Measurements from ENCODE around the gene RNPS1. TPM values are rescaled to one million over a fixed set of nuclear protein-coding genes. Genes with fewer than 3 reads are reported as not detected.
A peak's percentile ranks its signal among the peaks of the same experiment; 100 is the strongest.

Gene RNPS1
- total RNA-seq, 1 experiment from 2014 or later = 250 TPM

GRCh38 chr16:2206420-2206779 is 61.5 kb downstream of the RNPS1 start:
- Histone ChIP-seq H2AFZ (no peak overlapping the region), H3K9me2 (ENCODE audit: insufficient read depth) (no peaks in the 10 kb centered on the region), H3K36me3 (ENCODE audit: low read depth) (0 out of 2 replicates have a peak, but pooled peaks cover 6% of the 10 kb centered on the region), H3K4me2 (peak overlapping the region; percentile 88), H3K9me3 (ENCODE audit: insufficient read depth, low read depth) (no peaks in the 10 kb centered on the region), H4K20me1 (ENCODE audit: insufficient read depth) (no peaks in the 10 kb centered on the region), H3K27ac (no peak overlapping the region), H3K27me3 (ENCODE audit: insufficient read depth, low read depth) (no peaks in the 10 kb centered on the region), H3K4me3 (peak overlapping the region; percentile 91), H3K4me1 (replicated peaks; ENCODE audit: insufficient read depth) (peaks cover 15% of the 10 kb centered on the region), H3K79me2 (ENCODE audit: low read depth) (peaks cover 22% of the 10 kb centered on the region), H3F3A (ENCODE audit: insufficient read depth, low read depth) (peaks cover 15% of the 10 kb centered on the region; the same call in 1 of the 2 replicates)
- CTCF ChIA-PET = interaction anchor here (0.6 kb wide), 3 partner anchors 29 to 232 kb away, joined by 4 to 7 read pairs (median 4); no protein-coding TSS in a partner anchor
- POLR2A ChIA-PET (ENCODE audit: unreplicated experiment) = no interaction called here
- TF ChIP-seq, protein P1, sequence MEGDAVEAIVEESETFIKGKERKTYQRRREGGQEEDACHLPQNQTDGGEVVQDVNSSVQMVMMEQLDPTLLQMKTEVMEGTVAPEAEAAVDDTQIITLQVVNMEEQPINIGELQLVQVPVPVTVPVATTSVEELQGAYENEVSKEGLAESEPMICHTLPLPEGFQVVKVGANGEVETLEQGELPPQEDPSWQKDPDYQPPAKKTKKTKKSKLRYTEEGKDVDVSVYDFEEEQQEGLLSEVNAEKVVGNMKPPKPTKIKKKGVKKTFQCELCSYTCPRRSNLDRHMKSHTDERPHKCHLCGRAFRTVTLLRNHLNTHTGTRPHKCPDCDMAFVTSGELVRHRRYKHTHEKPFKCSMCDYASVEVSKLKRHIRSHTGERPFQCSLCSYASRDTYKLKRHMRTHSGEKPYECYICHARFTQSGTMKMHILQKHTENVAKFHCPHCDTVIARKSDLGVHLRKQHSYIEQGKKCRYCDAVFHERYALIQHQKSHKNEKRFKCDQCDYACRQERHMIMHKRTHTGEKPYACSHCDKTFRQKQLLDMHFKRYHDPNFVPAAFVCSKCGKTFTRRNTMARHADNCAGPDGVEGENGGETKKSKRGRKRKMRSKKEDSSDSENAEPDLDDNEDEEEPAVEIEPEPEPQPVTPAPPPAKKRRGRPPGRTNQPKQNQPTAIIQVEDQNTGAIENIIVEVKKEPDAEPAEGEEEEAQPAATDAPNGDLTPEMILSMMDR (conservative IDR thresholded peaks at IDR 0.05) = no peak
- TF ChIP-seq EZH2 (IDR thresholded peaks at IDR 0.05; ENCODE audit: low read depth) = no peak
- intact Hi-C loops (cut with micrococcal nuclease; ENCODE audit: unreplicated experiment) = no loop called here
- BruUV-seq (replicated peaks) = no TSS peak
- DNase-seq = no peak

- Histone ChIP-seq H2AFZ (peak overlapping the region; percentile 91), H3K4me3 (peak overlapping the region; percentile 91), H4K20me1 (ENCODE audit: insufficient read depth) (no peaks in the 10 kb centered on the region), H3K36me3 (ENCODE audit: low read depth) (0 out of 2 replicates have a peak, but pooled peaks cover 6% of the 10 kb centered on the region), H3K79me2 (ENCODE audit: low read depth) (peaks cover 22% of the 10 kb centered on the region), H3K9me3 (ENCODE audit: insufficient read depth, low read depth) (no peaks in the 10 kb centered on the region), H3K27ac (peak overlapping the region; percentile 67; the same call in 1 of the 2 replicates), H3K27me3 (ENCODE audit: insufficient read depth, low read depth) (no peaks in the 10 kb centered on the region), H3K9me2 (ENCODE audit: insufficient read depth) (no peaks in the 10 kb centered on the region), H3F3A (ENCODE audit: insufficient read depth, low read depth) (peaks cover 12% of the 10 kb centered on the region; the same call in 1 of the 2 replicates), H3K4me2 (peak overlapping the region; percentile 88), H3K4me1 (replicated peaks; ENCODE audit: insufficient read depth) (peaks cover 15% of the 10 kb centered on the region)
- DNase-seq = no peak
- intact Hi-C loops (cut with micrococcal nuclease; ENCODE audit: unreplicated experiment) = no loop called here
- ChIA-PET CTCF (interaction anchor here (0.6 kb wide), 1 partner anchor 233 kb away, joined by 4 read pairs; no protein-coding TSS in a partner anchor), POLR2A (ENCODE audit: unreplicated experiment) (no interaction called here)
- TF ChIP-seq EZH2 (IDR thresholded peaks at IDR 0.05; ENCODE audit: low read depth) = no peak
- TF ChIP-seq, protein P1 (conservative IDR thresholded peaks at IDR 0.05) = 0 out of 2 replicates have a peak, but pooled peaks have one; percentile 1
- TSS peak; percentile 45 for BruUV-seq (replicated peaks)
These were observed 62.0 kb downstream of the RNPS1 start for GRCh38 chr16:2205967-2206313.

GRCh38 chr16:2205104-2205966 is 62.6 kb downstream of the RNPS1 start, which contains the start of gene MLST8:
MLST8 (plus strand) TSS chr16:2205454; CDS start chr16:2206086, 632 bp downstream.
- intact Hi-C loops (cut with micrococcal nuclease; ENCODE audit: unreplicated experiment) = no loop called here
- H3K79me2 ChIP-seq (ENCODE audit: low read depth) = peaks cover 22% of the 10 kb centered on the region
- H3K27me3 ChIP-seq (ENCODE audit: insufficient read depth, low read depth) = no peaks in the 10 kb centered on the region
- ChIA-PET POLR2A (ENCODE audit: unreplicated experiment) (no interaction called here), CTCF (interaction anchor here (0.7 kb wide), 1 partner anchor 924 kb away, joined by 3 read pairs; no protein-coding TSS in a partner anchor)
- peak within 1 kb of the TSS; percentile 88 for H3K4me2 ChIP-seq
- H2AFZ ChIP-seq = peak within 1 kb of the TSS; percentile 91
- H3K9me2 ChIP-seq (ENCODE audit: insufficient read depth) = no peaks in the 10 kb centered on the region
- peaks cover 7% of the 10 kb centered on the region; the same call in 1 of the 2 replicates for H3F3A ChIP-seq (ENCODE audit: insufficient read depth, low read depth)
- H4K20me1 ChIP-seq (ENCODE audit: insufficient read depth) = no peaks in the 10 kb centered on the region
- DNase-seq = peak; percentile 56 to 90
- peaks cover 15% of the 10 kb centered on the region for H3K4me1 ChIP-seq (replicated peaks; ENCODE audit: insufficient read depth)
- H3K36me3 ChIP-seq (ENCODE audit: low read depth) = 0 out of 2 replicates have a peak, but pooled peaks cover 6% of the 10 kb centered on the region
- H3K9me3 ChIP-seq (ENCODE audit: insufficient read depth, low read depth) = no peaks in the 10 kb centered on the region
- H3K27ac ChIP-seq = peak within 1 kb of the TSS; percentile 67
- no peak for TF ChIP-seq EZH2 (IDR thresholded peaks at IDR 0.05; ENCODE audit: low read depth)
- TF ChIP-seq, protein P1 (conservative IDR thresholded peaks at IDR 0.05) = 0 out of 2 replicates have a peak, but pooled peaks have one; percentile 18
- BruUV-seq (replicated peaks) = no TSS peak
- H3K4me3 ChIP-seq = peak within 1 kb of the TSS; percentile 91

Data from PC-9 (cell line).